C4-2B (cell line): Measurements from ENCODE around the gene MOBP.
"Not testable (repeated sequence)": the region's sequence is repeated elsewhere in the genome, so short reads cannot be mapped to it uniquely, and the experiment has no call there.

Experiments used
- H3K27ac ChIP-seq: fragments of 450-650 bp; 2 replicates; pipeline ENCODE4 v1.5.1; 2017
- ZFX ChIP-seq: fragments of 450-650 bp; IDR thresholded peaks from 2 replicates; pipeline ENCODE4 v1.6.1; 2017
- TF ChIP-seq, protein P1 (sequence below): fragments of 450-650 bp; conservative IDR thresholded peaks from 2 replicates; pipeline ENCODE4 v1.5.1; 2017; ENCODE audit warnings: mild to moderate bottlenecking

Gene MOBP, protein sequence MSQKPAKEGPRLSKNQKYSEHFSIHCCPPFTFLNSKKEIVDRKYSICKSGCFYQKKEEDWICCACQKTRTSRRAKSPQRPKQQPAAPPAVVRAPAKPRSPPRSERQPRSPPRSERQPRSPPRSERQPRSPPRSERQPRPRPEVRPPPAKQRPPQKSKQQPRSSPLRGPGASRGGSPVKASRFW

DNA sequence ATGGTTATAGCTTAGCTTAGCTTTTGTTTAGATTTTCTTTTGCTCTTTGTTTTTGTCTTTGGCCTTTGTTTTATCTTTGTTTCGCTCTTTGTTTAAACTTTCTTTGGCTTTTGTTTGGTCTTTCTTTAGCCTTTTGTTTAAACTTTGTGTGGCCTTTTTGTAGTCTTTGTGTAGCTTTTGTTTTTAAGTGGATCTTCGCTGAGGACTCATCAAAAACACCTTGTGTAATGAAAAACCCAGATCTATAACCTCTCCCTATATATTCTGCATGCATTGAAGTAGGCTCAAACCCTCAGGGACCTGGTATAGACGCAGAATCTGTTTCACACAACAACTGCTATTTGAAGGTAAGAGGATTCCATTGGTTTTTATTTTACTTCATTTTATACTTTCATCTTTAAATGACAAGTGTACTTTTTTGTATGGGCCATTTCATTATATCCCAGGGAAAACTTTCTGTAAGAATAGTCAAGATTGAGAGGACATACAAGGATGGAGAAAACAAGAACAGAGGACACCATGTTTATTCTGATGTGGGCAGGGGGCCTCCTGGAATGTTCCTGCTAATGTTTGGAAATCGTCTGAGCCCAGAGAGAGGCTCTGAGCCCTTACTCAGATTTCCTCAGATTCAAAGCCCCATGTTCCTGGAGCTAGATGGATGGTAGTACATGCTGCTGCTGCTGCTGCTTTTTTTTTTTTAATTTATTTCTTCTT is at the start of gene MOBP:
MOBP (plus strand) TSS at position 287 of the 714 bp plus-strand sequence. CDS start 34,390 bp downstream, outside the sequence.
- H3K27ac ChIP-seq, result no peak within 1 kb of the TSS
- TF ChIP-seq ZFX, result no peak
- TF ChIP-seq, protein P1, sequence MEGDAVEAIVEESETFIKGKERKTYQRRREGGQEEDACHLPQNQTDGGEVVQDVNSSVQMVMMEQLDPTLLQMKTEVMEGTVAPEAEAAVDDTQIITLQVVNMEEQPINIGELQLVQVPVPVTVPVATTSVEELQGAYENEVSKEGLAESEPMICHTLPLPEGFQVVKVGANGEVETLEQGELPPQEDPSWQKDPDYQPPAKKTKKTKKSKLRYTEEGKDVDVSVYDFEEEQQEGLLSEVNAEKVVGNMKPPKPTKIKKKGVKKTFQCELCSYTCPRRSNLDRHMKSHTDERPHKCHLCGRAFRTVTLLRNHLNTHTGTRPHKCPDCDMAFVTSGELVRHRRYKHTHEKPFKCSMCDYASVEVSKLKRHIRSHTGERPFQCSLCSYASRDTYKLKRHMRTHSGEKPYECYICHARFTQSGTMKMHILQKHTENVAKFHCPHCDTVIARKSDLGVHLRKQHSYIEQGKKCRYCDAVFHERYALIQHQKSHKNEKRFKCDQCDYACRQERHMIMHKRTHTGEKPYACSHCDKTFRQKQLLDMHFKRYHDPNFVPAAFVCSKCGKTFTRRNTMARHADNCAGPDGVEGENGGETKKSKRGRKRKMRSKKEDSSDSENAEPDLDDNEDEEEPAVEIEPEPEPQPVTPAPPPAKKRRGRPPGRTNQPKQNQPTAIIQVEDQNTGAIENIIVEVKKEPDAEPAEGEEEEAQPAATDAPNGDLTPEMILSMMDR, result no peak

DNA sequence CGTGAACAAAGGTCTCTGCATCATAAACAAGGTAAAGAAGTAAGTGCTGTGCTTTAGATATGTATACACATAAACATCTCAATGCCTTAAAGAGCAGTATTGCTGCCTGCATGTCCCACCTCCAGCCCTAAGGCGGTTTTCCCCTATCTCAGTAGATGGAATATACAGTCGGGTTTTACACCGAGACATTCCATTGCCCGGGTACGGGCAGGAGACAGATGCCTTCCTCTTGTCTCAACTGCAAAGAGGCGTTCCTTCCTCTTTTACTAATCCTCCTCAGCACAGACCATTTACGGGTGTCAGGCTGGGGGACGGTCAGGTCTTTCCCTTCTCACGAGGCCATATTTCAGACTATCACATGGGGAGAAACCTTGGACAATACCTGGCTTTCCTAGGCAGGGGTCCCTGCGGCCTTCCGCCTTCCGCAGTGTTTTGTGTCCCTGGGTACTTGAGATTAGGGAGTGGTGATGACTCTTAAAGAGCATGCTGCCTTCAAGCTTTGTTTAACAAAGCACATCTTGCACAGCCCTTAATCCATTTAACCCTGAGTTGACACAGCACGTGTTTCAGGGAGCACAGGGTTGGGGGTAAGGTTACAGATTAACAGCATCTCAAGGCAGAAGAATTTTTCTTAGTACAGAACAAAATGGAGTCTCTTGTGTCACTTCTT is 48.8 kb upstream of the MOBP start:
- not testable (repeated sequence) for H3K27ac ChIP-seq

DNA sequence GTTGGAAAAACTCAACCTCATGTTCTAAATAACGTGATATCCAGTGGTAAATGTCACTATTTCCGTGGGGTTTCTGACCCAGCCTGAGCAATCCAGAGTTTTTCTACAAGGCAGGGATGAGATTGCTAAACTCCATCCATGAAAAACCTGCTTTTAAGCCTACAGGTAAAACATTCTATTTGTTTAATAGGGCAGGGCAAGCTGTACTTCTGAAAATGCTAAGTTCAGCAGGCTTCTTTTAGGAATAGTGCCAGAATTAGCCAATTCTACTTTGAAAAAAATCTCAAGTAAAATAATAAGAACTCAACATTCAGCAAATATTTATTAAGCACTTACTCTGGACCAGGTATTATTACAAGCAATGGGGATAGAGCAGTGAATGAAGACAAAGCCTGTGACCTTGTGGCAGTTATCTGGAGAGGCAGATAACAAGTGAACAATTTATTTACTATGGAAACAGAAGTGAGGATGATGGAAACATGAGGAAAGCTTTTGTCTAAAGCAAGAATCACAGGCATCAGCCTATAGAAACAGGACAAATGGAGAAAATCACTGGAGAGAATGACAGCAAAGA is 47.7 kb upstream of the MOBP start:
- TF ChIP-seq, protein P1, result no peak
- no peak for TF ChIP-seq ZFX
- H3K27ac ChIP-seq, result peak overlapping the region; percentile 59; the same call in 1 of the 2 replicates

DNA sequence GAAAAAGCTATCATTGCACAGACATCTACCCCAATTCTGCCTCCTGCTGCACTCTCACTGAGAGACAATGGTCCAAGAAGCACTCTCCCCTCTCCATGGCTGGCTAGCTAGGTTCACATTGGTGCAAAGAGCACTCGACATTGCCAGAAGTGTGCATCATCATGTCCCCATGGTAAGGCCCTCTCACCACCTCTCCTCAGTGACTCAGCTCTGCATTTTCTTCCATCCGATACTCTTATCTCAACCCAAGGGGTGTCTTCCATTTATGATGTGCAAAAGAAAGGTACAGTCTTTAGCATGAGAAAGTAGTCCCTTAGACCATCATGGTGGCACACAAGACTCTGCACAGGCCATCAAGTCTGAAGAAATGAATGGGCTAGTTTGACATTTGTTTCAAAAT is 46.9 kb upstream of the MOBP start:
- H3K27ac ChIP-seq, result peak overlapping the region; percentile 59
- no peak for TF ChIP-seq ZFX
- TF ChIP-seq, protein P1, result no peak

DNA sequence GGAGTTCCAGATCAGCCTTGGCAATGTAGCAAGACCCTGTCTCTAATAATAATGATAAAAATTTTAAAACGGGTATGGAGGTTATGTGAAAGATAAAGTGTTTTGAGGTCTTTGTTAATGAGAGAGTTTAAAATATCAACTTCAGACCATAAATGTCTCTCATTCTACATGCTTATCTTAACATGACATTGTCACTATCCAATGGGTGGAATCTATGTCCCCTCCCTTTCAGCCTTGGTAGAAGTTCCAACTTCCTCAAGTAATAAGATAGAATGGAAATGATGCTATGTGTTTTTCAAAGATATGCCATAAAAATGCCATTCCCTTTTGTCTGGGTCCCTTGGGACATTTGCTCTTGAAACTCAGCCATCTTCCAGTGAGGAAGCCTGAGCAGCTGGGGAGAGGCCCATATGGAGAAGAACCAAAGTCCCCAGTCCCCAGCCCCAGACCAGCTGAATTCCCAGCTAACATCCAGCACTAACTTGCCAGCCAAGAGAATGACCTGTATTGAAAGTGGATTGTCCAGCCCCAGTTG is 44.0 kb upstream of the MOBP start:
- TF ChIP-seq, protein P1, result no peak
- no peak for TF ChIP-seq ZFX
- no peak overlapping the region for H3K27ac ChIP-seq

DNA sequence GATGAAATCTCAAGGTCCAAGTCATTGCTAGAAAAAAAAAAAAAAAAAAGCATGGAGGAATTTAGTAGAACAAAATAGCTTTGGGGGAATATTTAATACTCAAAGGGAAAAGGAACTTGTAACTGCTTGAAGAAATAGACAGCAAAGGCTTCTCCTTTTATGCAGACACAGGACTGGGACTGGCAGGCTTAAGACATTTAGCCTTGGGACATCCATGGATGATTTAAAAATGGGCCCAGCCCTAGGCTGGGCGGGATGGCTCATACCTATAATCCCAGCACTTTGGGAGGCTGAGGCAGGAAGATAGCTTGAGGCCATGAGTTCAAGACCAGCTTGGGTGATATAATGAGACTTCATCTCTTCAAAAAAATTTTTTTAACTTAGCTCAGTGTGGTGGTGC is 41.2 kb upstream of the MOBP start:
- H3K27ac ChIP-seq, result no peak overlapping the region
- no peak for TF ChIP-seq ZFX
- TF ChIP-seq, protein P1, result no peak

DNA sequence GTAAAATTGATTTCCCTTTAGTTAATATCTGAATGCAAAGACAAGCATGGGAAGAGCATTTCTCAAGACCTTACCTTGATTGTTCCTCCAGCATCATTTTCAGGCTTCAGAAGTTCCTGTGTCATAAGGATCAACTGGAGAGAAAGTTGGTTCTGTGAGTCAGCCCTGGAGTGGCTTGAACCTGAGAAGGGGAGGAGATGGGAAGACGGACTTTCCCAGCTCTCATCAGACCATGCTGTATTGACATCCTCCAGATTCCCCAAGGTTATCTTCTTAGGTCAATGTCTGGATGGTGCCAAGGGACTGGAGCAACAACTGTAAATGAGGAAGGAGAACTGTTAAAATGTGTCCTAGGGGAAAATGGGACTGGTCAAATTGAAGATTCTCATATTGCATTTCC is 40.0 kb upstream of the MOBP start:
- no peak for TF ChIP-seq ZFX
- TF ChIP-seq, protein P1, result no peak
- H3K27ac ChIP-seq, result no peak overlapping the region
